ENCODE measurements around the gene RCAN2.

- no peak for TF ChIP-seq CTCF (conservative IDR thresholded peaks at IDR 0.05; ENCODE audit: low read depth in 2 of 2)
- no peak for TF ChIP-seq EZH2 (IDR thresholded peaks at IDR 0.05; ENCODE audit: low read depth, unreplicated experiment)
- TF ChIP-seq ZNF462 (CRISPR knock-in tag; IDR thresholded peaks at IDR 0.05), result no peak
- TF ChIP-seq EZH2phosphoT487 (IDR thresholded peaks at IDR 0.05; ENCODE audit: unreplicated experiment), result no peak
Observed at GRCh38 chr6:46273911-46274310, 217.3 kb downstream of the RCAN2 start.
